Stomach (tissue), 4 donors: ENCODE results near the gene SIPA1L2.

Experiments
- POLR2AphosphoS5 ChIP-seq, 3 donors: sonication (generic); formaldehyde crosslinking; IDR thresholded peaks; one replicate each; pipeline ENCODE4 v1.6.1; 2016; ENCODE audit warnings: antibody characterized with exemption in 3 of 3
- TF ChIP-seq, protein P1 (sequence below), 7 experiments: fragments of 450-650 bp in 4 of 7; fragments of 200-600 bp in 3 of 7; sonication (generic) in 3 of 7; IDR thresholded peaks; one replicate each; pipeline ENCODE4 v1.5.1; 2016 to 2019; ENCODE audit warnings: antibody characterized with exemption in 7 of 7, control low read depth in 2 of 7, mild to moderate bottlenecking in 1 of 7

DNA sequence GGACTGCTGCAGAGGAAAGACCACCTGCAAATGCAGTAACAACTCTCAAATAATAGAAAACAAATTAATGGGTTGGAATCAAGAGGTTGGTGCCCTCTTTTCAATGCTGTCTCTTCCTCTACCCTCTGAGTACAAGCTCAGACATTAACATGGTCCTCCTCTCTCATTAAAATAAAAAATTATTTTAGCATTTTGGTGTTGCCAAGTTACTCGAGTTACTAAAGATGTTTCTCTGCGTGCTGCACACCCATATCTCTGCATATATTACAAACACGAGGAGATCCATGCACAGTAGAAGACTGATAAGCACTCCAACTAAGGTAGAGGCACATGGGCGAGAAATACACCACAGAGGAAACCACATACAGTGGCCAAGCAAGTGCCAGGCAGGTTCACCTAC, 21.5 kb downstream of the SIPA1L2 start:
- TF ChIP-seq, protein P1, sequence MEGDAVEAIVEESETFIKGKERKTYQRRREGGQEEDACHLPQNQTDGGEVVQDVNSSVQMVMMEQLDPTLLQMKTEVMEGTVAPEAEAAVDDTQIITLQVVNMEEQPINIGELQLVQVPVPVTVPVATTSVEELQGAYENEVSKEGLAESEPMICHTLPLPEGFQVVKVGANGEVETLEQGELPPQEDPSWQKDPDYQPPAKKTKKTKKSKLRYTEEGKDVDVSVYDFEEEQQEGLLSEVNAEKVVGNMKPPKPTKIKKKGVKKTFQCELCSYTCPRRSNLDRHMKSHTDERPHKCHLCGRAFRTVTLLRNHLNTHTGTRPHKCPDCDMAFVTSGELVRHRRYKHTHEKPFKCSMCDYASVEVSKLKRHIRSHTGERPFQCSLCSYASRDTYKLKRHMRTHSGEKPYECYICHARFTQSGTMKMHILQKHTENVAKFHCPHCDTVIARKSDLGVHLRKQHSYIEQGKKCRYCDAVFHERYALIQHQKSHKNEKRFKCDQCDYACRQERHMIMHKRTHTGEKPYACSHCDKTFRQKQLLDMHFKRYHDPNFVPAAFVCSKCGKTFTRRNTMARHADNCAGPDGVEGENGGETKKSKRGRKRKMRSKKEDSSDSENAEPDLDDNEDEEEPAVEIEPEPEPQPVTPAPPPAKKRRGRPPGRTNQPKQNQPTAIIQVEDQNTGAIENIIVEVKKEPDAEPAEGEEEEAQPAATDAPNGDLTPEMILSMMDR (IDR thresholded peaks at IDR 0.05) = no peak
- TF ChIP-seq POLR2AphosphoS5 (IDR thresholded peaks at IDR 0.05) = no peak
